B cell (primary cell): ENCODE measurements around the gene ANGPTL7. TPM values are rescaled to one million over a fixed set of nuclear protein-coding genes. Genes with fewer than 3 reads are reported as not detected.

Experiments used
- ATAC-seq: fragments of 200-7000 bp; cut with Tn5 transposase; one replicate; pipeline ENCODE4 v1.10.0; 2021; ENCODE audit warnings: low read depth, mild to moderate bottlenecking, moderate number of reproducible peaks, moderate library complexity
- CTCF ChIA-PET: fragments of 350-600 bp; sonication (Branson Sonifier 250); formaldehyde crosslinking; loops from one replicate; lab custom pipeline; 2021; ENCODE audit warnings: antibody characterized with exemption, inconsistent platforms; lab: Charles Lee
- POLR2A ChIA-PET: fragments of 350-600 bp; sonication (Branson Sonifier 250); formaldehyde crosslinking; loops from one replicate; lab custom pipeline; 2021; ENCODE audit warnings: antibody characterized with exemption; lab: Charles Lee
- DNase-seq: peaks from one replicate; pipeline ENCODE4 v3.0.0; 2013
- H2AFZ ChIP-seq: 2 replicates; pipeline ENCODE4 v1.6.1; 2012; ENCODE audit warnings: mild to moderate bottlenecking, low read depth, low read length; ENCODE audit not compliant: insufficient read depth, poor library complexity, severe bottlenecking
- H3K27ac ChIP-seq, 2 donors: 1 replicate in 1 of 2; 2 replicates in 1 of 2; pipeline ENCODE4 v1.5.1; 2012 to 2013; ENCODE audit warnings: low read length in 2 of 2, mild to moderate bottlenecking in 2 of 2, moderate library complexity in 1 of 2
- H3K27me3 ChIP-seq, 4 experiments: fragments of 200-600 bp in 1 of 4; sonication (generic) in 1 of 4; replicated peaks in 1 of 4; 1 replicate in 2 of 4; 2 replicates in 2 of 4; pipeline versions ENCODE4 v1.6.1 to v1.7.0; 2013 to 2016; ENCODE audit warnings: low read length in 3 of 4, mild to moderate bottlenecking in 2 of 4, mixed read lengths in 1 of 4, moderate library complexity in 1 of 4; ENCODE audit not compliant: insufficient read depth in 4 of 4, control insufficient read depth in 3 of 4; ENCODE audit errors: control extremely low read depth in 1 of 4
- H3K36me3 ChIP-seq, 2 experiments: replicated peaks in 1 of 2; 1 replicate in 1 of 2; 2 replicates in 1 of 2; pipeline versions ENCODE4 v1.6.1 to v1.7.1; 2013; ENCODE audit warnings: low read length in 1 of 2; ENCODE audit not compliant: insufficient read depth in 2 of 2, control insufficient read depth in 1 of 2; ENCODE audit errors: control extremely low read depth in 1 of 2, extremely low read depth in 1 of 2
- H3K4me1 ChIP-seq, 2 donors: fragments of 200-600 bp in 1 of 2; sonication (generic) in 1 of 2; 1 replicate in 1 of 2; 2 replicates in 1 of 2; pipeline versions ENCODE4 v1.5.1 to v1.6.1; 2013 to 2017; ENCODE audit warnings: low read length in 2 of 2; ENCODE audit not compliant: control insufficient read depth in 2 of 2, insufficient read depth in 2 of 2
- H3K4me2 ChIP-seq: replicated peaks from 2 replicates; pipeline ENCODE3; 2012; ENCODE audit warnings: mild to moderate bottlenecking, low read depth, low read length; ENCODE audit not compliant: poor library complexity, severe bottlenecking
- H3K4me3 ChIP-seq, 5 experiments: fragments of 200-600 bp in 1 of 5; sonication (generic) in 1 of 5; 1 replicate in 3 of 5; 2 replicates in 2 of 5; pipeline versions ENCODE4 v1.5.1 to v1.7.0; 2011 to 2016; ENCODE audit warnings: low read length in 4 of 5, mild to moderate bottlenecking in 4 of 5, low read depth in 2 of 5, control low read depth in 1 of 5, moderate library complexity in 1 of 5; ENCODE audit not compliant: insufficient read depth in 1 of 5; ENCODE audit errors: control extremely low read depth in 1 of 5, extremely low read depth in 1 of 5
- H3K79me2 ChIP-seq: fragments of 200-600 bp; sonication (generic); one replicate; pipeline ENCODE4 v1.6.0; 2016; ENCODE audit warnings: low read length; ENCODE audit not compliant: control insufficient read depth, insufficient read depth
- H3K9ac ChIP-seq: fragments of 200-600 bp; sonication (generic); 2 replicates; pipeline ENCODE4 v1.6.1; 2017; ENCODE audit warnings: mild to moderate bottlenecking, low read length, moderate library complexity
- H3K9me3 ChIP-seq, 3 donors: one replicate each; pipeline versions ENCODE4 v1.6.1 to v1.7.1; 2013; ENCODE audit warnings: low read length in 2 of 3; ENCODE audit not compliant: control insufficient read depth in 2 of 3, insufficient read depth in 1 of 3; ENCODE audit errors: control extremely low read depth in 1 of 3
- H4K20me1 ChIP-seq: 2 replicates; pipeline ENCODE4 v1.6.0; 2012; ENCODE audit warnings: mild to moderate bottlenecking, low read length; ENCODE audit not compliant: insufficient read depth, control insufficient read depth, poor library complexity, severe bottlenecking
- H3K27ac Mint-ChIP-seq: one replicate; pipeline ENCODE4 v1.8.0; 2021; ENCODE audit warnings: mixed read lengths
- H3K27me3 Mint-ChIP-seq: one replicate; pipeline ENCODE4 v1.8.0; 2021; ENCODE audit warnings: mixed read lengths
- H3K4me1 Mint-ChIP-seq: one replicate; pipeline ENCODE4 v1.8.0; 2021; ENCODE audit warnings: mixed read lengths
- H3K4me3 Mint-ChIP-seq: one replicate; pipeline ENCODE4 v1.8.0; 2021; ENCODE audit warnings: mixed read lengths
- H3K9me3 Mint-ChIP-seq: one replicate; pipeline ENCODE4 v1.8.0; 2022; ENCODE audit warnings: mixed read lengths; ENCODE audit not compliant: insufficient read depth
- EZH2 ChIP-seq: IDR thresholded peaks from 2 replicates; pipeline ENCODE4 v1.6.1; 2012; ENCODE audit warnings: borderline replicate concordance, low read depth, mild to moderate bottlenecking, moderate library complexity, low read length; ENCODE audit not compliant: insufficient read depth, poor library complexity, severe bottlenecking
- WGBS: methylation state at CpG from one replicate; pipeline ENCODE4 v1.1.5; 2013; ENCODE audit warnings: missing lambda C conversion rate; ENCODE audit not compliant: insufficient coverage; 5-methylcytosine and 5-hydroxymethylcytosine counted together
- intact Hi-C: fragments of 100-400 bp; cut with micrococcal nuclease; formaldehyde crosslinking; loops from one replicate; pipeline ENCODE4 v1.10.0; 2022
- polyA plus RNA-seq: library from polyadenylated mRNA; depleted of rRNA; stranded (reverse); fragments of >200 nt; gene quantifications from 2 replicates; pipeline ENCODE4 v1.2.3, GENCODE V29; 2012
- total RNA-seq, 2 donors: library from RNA; stranded (reverse); fragments of 120-200 nt in 1 of 2; gene quantifications; 1 replicate in 1 of 2; 2 replicates in 1 of 2; pipeline versions ENCODE4 v1.2.3 to v1.2.4, GENCODE V29; 2013 to 2022
- TF ChIP-seq, protein P1 (sequence below): fragments of 200-600 bp; IDR thresholded peaks from one replicate; pipeline ENCODE4 v1.8.0; 2022; ENCODE audit warnings: antibody characterized with exemption, mild to moderate bottlenecking

Gene ANGPTL7
- total and polyA plus RNA-seq, 2 donors (not counting 1 experiment from before 2014, with no cell fraction given), result not detected

DNA sequence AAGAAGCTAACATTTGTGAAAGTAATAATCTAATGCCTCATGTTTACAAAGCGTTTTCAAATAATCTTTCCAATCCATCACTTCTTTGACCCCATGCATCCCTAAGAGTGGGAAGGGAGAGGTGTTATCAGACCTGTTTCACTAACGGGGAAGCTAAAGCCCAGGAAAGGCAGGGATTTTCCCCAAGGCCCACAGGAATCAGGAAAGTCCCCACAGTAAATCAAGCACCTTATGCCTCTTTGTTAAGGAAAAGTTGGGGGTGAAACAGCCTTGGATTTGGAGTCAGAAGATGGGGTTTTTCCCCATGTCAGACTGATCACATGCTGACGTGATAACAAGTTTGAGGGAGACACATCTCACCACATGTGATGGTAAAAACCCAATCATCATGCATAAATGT lies 20.0 kb upstream of the ANGPTL7 start:
- H3K27me3 Mint-ChIP-seq, result no peaks in the 10 kb centered on the region
- H3K9me3 ChIP-seq, result no peaks in the 10 kb centered on the region
- H3K27ac Mint-ChIP-seq, result no peak overlapping the region
- H3K9me3 Mint-ChIP-seq, result no peaks in the 10 kb centered on the region
- H3K4me1 Mint-ChIP-seq, result peaks cover 3% of the 10 kb centered on the region
- ChIA-PET POLR2A (no interaction called here), CTCF (no interaction called here)
- H2AFZ ChIP-seq, result no peak overlapping the region
- no peak overlapping the region for H3K27ac ChIP-seq
- ATAC-seq, result no peak
- TF ChIP-seq, protein P1, sequence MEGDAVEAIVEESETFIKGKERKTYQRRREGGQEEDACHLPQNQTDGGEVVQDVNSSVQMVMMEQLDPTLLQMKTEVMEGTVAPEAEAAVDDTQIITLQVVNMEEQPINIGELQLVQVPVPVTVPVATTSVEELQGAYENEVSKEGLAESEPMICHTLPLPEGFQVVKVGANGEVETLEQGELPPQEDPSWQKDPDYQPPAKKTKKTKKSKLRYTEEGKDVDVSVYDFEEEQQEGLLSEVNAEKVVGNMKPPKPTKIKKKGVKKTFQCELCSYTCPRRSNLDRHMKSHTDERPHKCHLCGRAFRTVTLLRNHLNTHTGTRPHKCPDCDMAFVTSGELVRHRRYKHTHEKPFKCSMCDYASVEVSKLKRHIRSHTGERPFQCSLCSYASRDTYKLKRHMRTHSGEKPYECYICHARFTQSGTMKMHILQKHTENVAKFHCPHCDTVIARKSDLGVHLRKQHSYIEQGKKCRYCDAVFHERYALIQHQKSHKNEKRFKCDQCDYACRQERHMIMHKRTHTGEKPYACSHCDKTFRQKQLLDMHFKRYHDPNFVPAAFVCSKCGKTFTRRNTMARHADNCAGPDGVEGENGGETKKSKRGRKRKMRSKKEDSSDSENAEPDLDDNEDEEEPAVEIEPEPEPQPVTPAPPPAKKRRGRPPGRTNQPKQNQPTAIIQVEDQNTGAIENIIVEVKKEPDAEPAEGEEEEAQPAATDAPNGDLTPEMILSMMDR, result no peak
- TF ChIP-seq EZH2, result no peak
- no peak overlapping the region for H3K4me3 ChIP-seq
- H3K4me1 ChIP-seq, result no peaks in the 10 kb centered on the region
- H3K36me3 ChIP-seq, result peaks cover 0 to 11% of the 10 kb centered on the region in 2 experiments
- WGBS, result no CpG with 5 or more reads among the region's 3 CpGs
- H3K27me3 ChIP-seq, result no peaks in the 10 kb centered on the region
- no peak overlapping the region for H3K9ac ChIP-seq
- intact Hi-C loops, result no loop called here
- H3K4me2 ChIP-seq, result no peak overlapping the region
- no peaks in the 10 kb centered on the region for H4K20me1 ChIP-seq
- DNase-seq, result no peak
- H3K79me2 ChIP-seq, result no peaks in the 10 kb centered on the region
- H3K4me3 Mint-ChIP-seq, result no peak overlapping the region

DNA sequence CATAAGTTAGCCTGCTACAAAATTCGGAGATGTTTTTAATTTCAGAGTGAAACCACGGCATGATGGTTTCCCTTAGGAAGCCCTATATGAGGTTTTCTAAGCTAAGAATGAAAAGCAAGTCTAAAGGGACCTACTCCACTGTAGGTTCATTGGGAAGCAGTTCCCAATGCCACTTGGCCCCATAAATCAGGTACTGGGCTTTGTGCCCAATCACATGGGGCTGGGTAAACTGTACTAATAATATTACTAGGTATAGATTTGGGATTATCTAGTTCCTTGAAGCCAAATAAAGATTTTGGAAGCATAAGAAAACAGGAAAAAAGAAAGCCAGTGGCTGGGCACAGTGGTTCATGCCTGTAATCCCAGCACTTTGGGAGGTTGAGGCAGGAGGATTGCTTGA lies 19.1 kb upstream of the ANGPTL7 start:
- Histone ChIP-seq H3K36me3 (peaks cover 0 to 15% of the 10 kb centered on the region in 2 experiments), H4K20me1 (no peaks in the 10 kb centered on the region), H3K4me1 (no peaks in the 10 kb centered on the region), H3K4me3 (no peak overlapping the region), H3K27me3 (no peaks in the 10 kb centered on the region), H3K27ac (no peak overlapping the region), H3K9ac (no peak overlapping the region), H3K9me3 (no peaks in the 10 kb centered on the region), H2AFZ (no peak overlapping the region), H3K79me2 (no peaks in the 10 kb centered on the region), H3K4me2 (no peak overlapping the region)
- CTCF ChIA-PET, result interaction anchor here (0.7 kb wide), 1 partner anchor 469 kb away, joined by 3 read pairs; no protein-coding TSS in a partner anchor
- no peak overlapping the region for H3K4me3 Mint-ChIP-seq
- no peaks in the 10 kb centered on the region for H3K27me3 Mint-ChIP-seq
- H3K9me3 Mint-ChIP-seq, result no peaks in the 10 kb centered on the region
- no peak overlapping the region for H3K27ac Mint-ChIP-seq
- no peak for DNase-seq
- no peak for ATAC-seq
- 100% methylated on average over 1 of the region's 2 CpGs for WGBS
- POLR2A ChIA-PET, result no interaction called here
- H3K4me1 Mint-ChIP-seq, result peaks cover under 1% of the 10 kb centered on the region
- no peak for TF ChIP-seq EZH2
- TF ChIP-seq, protein P1, result no peak
- intact Hi-C loops, result no loop called here
